Activated CD4-positive, alpha-beta T cell treated with anti-CD3 and anti-CD28 coated beads for 24 hours (primary cell): Measurements from ENCODE around the gene RTTN.
A peak's percentile ranks its signal among the peaks of the same experiment; 100 is the strongest.
"Not testable (repeated sequence)": the region's sequence is repeated elsewhere in the genome, so short reads cannot be mapped to it uniquely, and the experiment has no call there.

Experiments
- DNase-seq, 2 donors: peaks; one replicate each; pipeline ENCODE4 v3.0.0-alpha.2; 2020; ENCODE audit warnings: low read depth in 2 of 2

RTTN gene

GRCh38 chr18:70205421-70206397 is at the start of gene RTTN:
RTTN (minus strand) TSS chr18:70205687; CDS start chr18:70205658, 29 bp downstream.
- DNase-seq, result peak; percentile 82 to 85

GRCh38 chr18:70250781-70251180 is 45.3 kb upstream of the RTTN start:
- DNase-seq, result no peak

- not testable (repeated sequence) for DNase-seq
Measured at GRCh38 chr18:70249861-70250260, 44.4 kb upstream of the RTTN start.

DNA sequence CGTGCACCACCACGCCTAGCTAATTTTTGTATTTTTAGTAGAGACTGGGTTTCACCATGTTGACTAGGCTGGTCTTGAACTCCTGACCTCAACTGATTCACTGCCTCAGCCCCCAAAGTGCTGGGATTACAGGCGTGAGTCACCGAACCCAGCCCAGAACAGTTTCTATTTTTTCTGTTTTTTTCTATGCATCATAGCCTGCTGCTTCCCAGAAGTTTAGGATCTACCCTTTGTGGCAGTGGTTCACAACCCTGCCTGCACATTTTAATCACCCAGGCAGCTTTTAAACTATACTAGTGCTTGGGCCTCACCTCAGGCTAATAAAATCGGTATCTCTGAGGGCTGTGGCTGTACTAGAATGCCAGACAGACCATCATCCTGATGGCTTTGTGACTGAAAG is 43.6 kb upstream of the RTTN start:
- DNase-seq, result no peak

DNA sequence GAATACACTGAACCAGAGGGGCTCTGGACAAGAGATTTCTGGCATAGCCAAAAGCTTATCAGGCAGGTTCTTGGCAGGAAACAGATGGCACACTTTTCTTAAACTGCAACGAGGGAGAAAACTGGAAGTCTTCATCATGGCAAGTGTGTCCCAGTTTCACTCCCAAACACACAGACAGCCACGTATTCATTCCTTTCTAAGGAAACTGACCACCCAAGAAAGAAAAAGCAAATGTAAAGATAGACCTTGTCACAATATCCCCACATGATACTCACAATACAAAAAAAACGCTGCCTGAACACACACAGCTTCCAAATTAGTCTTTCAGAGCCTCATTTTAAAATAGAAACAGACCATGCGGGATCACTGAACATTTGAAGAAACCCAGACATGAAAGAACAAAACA is 40.6 kb upstream of the RTTN start:
- DNase-seq, result no peak

- DNase-seq, result no peak
Measured at GRCh38 chr18:70243131-70243929, 37.8 kb upstream of the RTTN start.

DNA sequence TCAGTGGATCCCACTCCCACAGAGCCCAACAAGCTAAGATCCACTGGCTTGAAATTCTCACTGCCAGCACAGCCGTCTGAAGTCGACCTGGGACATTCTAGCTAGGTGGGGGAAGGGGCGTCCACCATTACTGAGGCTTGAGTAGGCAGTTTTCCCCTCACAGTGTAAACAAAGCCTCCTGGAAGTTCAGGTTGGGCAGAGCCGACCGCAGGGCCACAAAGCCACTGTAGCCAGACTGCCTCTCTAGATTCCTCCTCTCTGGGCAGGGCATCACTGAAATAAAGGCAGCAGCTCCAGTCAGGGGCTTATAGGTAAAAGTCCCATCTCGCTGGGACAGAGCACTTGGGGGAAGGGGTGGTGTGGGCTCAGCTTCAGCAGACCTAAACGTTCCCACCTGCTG is 31.4 kb upstream of the RTTN start:
- DNase-seq, result not testable (repeated sequence)

DNA sequence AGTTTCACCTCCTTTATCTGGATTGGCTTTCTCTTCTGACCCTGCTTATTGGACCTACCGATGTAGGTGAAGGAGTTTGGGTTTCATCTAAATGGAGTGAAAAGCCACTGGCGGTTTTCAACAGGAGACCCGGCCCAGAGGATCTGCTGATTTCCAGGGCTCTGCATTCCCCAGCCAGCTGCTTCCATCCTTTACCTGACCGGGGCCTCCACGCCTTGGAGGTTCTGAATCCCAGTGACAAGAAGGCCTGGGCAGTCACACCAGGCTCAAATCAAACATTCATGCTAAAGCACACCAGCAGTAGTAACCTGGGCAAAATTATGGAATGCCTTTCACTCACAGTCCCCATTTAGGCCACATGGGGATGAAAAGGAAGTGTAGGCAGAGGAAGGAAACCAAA is 30.0 kb upstream of the RTTN start:
- no peak for DNase-seq

DNA sequence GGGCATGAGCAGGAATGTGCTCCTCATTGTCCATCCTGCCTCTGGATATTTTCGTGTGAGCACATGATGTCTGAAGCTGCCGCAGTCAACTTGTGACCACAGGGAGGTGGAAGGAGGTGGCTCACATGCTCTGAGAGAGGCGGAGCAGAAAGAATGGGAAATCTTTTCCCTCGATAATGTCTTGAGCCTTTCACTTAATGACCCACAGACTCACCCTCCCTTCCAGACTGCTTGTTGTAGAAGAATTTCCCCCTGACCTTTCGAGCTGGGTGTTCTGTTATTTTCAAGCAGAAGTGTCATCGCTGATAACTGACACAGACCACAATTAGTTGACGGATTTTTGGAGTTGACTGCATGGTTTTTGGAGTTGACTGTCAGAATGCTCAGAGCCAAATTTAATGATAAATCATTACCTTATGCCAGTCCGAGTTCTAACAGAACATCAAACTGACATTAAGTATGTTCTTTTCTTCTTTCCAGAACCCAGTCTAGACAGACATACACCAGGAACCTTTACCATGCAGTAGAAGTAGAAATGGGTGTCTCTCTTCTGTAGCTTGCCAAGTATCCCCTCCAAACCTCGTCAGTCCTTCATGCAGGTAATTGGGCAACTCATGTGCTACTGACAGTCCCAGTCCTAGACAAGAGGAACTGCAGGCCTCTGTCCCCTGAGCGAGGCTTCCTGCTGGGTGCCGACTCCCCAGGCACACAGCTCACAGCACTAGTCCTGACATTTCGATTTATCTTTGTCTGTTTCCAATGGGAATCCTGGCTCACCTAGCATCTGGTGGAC is 29.4 kb upstream of the RTTN start:
- DNase-seq, result no peak

DNA sequence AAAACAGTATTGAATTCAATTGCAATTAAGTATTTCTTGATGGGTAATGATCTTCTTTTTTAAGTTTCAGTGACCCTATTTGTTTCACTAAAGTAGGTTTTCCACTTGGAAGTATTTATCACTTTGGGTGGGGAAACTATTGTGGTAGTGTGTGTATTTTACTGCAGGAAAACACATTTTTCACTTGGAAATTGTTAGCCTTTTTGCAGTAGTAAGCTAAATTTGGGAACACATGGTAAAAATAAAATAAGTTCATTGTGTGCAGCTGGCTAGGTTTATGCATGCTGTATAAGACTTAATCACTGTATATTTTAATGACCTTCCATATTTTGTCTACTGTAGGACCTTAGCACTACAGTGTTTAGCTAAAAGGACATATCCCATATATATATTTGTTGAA is 28.5 kb upstream of the RTTN start:
- no peak for DNase-seq

DNA sequence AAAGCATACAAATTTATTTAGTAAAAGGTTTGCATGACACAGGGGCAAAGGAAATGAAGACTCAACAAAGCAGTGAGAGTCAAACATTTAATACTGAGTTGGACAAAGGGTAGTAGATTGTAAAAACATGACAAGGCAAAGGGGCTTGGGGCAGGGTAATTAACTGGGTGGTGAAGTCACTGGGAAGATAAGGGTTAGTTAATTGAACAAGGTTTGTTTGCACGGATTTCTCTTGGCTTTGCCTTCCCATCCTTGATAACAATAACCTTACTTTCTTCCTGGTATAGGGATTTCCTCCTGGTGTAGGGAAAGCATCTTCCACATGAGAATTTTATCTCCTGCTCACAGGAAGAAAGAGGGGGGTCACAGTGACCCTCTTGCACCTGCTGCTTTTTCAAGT is 26.8 kb upstream of the RTTN start:
- DNase-seq, result no peak

DNA sequence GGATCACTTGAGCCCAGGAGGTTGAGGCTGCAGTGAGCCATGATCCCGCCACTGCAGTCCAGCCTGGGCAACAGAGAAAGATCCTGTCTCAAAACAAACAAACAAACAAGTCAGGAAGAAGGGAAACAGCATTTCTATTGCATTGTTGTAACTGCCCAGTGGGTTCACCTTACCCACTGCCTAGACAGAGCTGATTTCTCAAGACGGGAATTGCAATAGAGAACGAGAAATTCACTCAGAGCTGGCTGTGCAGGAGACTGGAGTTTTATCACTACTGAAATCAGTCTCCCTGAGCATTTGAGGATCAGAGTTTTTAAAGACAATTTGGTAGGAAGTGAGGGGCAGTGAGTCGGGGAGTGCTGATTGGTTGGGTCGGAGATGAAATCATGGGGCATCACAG is 24.2 kb upstream of the RTTN start:
- no peak for DNase-seq

DNA sequence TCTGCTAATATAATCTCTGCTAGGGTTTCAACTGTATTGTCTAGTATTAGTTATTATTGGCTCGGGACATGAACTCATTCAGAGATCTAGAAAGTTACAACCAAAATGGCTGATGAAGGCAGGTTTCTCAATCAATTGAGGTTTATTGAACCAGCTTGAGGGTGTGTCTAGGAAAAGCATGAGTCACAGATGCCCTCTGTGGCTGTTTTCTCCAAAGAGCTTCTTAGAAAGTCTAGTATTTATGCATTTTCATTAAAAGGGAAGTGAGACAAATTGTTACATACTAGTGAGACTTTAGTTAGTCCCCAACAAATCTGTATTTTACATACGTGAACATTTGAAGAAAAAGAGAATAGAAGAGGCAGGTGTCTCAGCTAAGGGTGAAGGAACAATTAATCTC is 23.0 kb upstream of the RTTN start:
- DNase-seq, result no peak

- DNase-seq, result no peak
Measured at GRCh38 chr18:70227438-70227837, 22.0 kb upstream of the RTTN start.

- no peak for DNase-seq
Measured at GRCh38 chr18:70221915-70222278, 16.4 kb upstream of the RTTN start.

DNA sequence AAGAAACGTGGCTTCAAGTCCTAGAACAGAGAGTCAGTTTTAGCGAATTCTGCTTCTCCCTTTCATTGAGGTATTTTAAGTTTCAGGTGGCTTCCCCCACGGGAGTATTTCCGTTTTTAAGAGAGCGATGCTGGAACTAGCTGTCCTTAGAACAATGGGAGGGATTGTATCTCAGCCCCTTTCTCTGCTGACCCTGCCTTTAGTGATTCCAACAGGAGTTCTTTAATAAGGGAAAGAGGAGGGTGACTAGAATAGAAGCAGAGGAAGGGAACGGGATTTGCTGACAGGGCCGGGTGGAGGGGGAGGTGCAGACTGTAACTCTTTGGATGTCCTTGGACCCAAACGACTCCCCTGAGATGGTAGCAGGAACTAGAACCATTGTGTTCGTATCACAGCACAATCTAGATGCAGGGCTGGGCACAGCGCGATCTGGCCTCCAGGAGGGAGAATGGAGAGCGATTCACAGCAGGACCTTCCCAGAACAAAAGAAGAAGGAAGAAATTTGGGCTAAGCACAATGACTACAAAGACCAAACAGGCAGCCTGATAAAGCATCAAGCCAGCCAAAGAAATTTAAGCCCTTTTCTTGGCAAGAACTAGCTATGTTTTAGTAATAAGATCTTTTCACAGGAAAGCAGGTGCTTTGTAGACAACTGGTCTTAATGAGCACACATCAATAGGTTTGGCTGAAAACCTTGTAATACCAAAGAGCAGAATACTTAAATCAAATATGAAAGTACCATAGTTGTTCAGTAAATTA is 15.8 kb upstream of the RTTN start:
- DNase-seq, result no peak

GRCh38 chr18:70220628-70221027 is 15.1 kb upstream of the RTTN start:
- no peak for DNase-seq

DNA sequence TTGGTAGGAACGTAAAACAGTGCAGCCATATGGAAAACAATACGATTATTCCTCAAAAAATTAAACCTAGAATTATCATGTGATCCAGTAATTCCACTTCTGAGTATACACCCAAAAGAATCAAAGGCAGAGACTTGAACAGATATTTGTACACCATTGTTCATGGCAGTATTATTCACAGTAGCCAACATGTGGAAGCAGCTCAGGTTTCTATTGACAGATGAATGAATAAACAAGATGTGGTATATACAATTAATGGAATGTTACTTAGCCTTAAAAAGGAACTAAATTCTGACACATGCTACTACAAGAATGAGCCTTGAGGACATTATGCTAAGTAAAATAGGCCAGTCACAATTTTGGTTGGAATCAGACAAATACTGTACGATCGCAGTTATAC is 14.2 kb upstream of the RTTN start:
- no peak for DNase-seq

GRCh38 chr18:70216788-70217187 is 11.3 kb upstream of the RTTN start:
- DNase-seq, result no peak

- no peak for DNase-seq
Measured at GRCh38 chr18:70207181-70207580, 1.7 kb upstream of the RTTN start.

DNA sequence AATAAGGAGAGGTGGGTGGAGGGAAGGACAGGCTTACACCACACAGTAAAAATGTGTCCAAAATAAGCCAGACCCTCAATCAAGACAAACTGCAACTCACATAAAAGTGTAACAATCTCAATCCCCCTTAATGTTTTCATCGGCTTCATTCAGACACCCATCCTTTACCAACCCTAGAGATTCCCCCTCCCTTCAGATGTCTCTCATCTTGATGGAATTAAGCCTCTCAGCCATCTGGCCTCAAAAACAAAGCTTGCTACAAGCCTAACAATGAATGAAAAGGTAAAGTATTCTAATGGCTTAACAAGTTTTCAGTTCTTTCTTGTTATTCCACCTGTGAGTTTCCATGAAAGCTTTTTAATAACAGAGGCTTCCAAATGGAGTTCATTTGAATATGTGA is 5.2 kb downstream of the RTTN start:
- no peak for DNase-seq
